HCEC 1CT (cell line): ENCODE measurements around the gene CRABP2.

Experiments
- DNase-seq: peaks from one replicate; pipeline ENCODE4 v3.0.0-alpha.2; 2017

Gene CRABP2

DNA sequence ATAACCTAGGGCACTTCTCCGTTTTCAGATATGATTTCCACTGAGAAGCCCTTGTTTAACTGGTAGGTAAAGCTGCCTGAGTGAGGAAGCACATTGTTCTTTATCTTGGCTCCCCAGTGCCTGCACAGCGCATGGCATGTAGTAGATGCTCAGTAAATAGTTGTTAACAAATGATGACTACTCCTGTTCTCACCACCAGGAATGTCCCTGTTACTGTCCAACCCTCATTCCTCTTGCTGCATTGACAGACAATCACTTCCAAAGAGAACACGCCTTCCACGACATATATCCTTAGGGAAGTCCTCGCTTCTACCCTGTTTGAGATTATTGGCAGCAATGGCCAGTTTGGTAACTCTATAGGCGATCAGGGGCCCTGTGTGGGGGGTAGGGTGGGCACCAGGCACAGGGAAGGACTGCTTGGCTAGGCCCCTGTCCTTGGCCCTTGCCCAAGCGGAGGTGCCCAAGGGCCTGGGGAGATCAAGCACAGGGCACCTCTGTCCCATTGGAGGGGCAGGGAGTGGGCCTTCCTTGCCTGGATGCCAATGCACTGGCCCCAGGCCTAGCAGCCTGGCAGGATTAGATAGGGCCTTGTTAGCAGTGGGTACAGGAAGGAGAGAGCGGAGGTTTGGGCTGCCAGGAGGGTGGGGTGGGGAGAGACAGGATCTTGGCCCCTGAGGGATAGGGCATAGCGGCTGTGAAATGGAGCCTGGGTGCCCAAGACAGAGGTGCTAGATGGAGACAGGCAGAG lies 38.3 kb downstream of the CRABP2 start:
- DNase-seq: no peak

DNA sequence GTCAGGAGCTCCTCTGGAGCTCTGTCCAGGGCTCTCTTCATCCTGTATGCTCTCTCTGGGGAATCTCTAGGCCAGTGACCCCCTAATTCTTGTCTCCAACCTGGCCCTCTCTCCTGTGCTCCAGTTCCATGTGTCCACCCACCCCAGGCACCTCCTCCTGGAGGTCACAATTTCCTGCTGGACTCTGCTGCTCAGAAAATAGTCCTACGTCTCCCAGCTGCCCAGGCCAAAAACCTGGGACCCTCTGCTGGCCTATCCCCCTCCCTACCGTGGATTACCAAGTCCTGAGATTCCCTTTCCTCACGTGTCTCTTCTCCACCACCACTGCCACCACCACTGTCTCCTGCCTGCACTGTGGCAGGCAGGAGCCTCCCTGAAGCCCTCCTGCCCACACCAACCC lies 39.8 kb downstream of the CRABP2 start:
- no peak for DNase-seq

DNA sequence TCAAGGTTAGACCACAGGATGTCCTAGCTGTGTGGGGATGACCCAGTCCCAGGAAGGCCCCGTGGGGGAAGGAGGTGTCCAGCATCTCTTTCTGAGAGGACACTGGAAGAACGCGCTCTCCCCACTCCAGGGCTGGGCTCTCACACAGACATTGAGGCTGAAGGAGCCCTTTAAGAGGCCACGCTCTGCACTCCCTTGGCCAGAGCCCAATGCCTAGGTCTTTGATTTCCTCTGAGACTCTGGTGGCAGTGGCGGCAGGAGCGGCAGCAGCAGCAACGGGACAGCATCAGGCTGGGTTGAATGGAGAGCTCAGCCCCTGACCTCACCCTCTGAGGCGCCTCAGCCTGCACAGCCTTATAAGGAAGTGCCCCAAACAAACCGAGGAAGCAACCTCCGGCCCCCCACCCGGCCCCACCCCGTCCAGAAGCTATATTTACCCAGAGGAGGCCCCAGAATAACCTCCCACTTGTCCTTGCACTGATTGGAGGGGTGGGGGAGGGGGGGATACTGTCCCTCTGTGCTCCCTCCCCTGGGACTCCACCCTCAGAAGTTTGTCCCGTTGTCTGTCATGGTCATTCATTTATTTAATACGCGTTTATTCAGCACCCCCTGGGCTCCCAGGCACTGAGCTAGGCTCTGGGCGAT lies 40.5 kb downstream of the CRABP2 start:
- peak; percentile 45 for DNase-seq

DNA sequence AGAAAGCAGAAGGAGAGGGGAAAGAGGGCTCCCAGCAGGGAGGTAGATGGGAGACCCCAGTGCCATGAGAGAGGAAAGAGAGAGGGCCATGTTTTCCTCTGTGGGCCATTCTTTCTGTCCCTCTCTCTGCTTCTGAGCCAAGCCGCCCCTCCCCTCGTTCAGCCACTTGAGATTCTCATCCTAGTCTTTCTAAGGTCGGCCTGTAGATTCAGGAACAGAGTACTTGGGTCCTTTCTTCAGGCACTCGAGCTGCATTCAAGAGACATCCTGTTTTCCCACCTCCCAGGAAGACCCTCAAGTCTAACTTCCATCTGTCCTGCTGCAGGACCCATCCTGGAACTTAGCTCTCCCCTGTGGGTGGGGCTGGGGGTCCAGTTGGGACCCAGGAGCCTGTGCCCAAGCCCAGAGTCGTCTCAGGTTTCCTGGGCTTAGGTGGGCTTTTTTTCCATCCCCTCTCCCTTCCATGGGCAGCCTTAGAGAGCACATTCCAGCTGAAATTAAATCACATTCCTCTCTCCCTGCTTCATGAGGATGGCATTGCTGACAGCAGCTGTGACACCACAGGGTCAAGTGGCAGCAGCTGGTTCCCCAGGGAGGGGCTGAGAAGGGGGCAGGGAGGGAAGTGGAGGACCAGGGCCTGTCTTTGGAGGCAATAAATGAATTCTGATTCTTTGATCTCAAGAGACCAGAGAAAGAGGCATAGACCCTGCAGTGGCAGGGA lies 41.2 kb downstream of the CRABP2 start:
- DNase-seq: peak; percentile 55

DNA sequence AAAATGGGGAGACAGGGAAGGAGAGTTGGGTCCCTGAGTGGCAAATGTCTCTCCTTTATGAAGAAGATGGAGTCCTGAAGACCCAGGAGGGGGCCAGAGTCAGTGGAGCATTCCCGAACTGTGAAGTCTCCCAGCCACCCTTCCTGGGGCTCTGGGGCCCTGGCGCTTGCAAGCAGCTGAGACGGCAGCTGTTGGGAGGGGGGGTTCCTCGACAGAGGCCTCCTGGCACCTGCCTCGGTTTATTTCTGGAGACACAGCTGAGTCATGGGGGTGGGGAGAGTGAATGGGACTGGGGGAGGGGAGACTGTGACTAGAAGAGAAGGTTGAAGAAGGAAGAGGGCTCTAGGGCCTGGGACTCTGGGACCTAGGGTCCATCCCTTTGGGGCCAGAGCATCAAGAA lies 42.2 kb downstream of the CRABP2 start:
- DNase-seq: peak; percentile 28

DNA sequence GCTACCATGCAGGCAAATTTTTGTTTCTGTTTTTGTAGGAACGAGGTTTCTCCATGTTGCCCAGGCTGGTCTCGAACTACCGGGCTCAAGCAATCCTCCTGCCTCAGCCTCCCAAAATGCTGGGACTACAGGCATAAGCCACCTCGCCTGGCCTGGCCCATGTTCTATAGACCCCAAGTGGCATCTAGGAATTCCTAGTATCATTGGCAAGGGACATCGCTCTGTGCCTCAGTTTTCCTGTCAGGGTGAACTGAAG lies 42.7 kb downstream of the CRABP2 start:
- DNase-seq: no peak

DNA sequence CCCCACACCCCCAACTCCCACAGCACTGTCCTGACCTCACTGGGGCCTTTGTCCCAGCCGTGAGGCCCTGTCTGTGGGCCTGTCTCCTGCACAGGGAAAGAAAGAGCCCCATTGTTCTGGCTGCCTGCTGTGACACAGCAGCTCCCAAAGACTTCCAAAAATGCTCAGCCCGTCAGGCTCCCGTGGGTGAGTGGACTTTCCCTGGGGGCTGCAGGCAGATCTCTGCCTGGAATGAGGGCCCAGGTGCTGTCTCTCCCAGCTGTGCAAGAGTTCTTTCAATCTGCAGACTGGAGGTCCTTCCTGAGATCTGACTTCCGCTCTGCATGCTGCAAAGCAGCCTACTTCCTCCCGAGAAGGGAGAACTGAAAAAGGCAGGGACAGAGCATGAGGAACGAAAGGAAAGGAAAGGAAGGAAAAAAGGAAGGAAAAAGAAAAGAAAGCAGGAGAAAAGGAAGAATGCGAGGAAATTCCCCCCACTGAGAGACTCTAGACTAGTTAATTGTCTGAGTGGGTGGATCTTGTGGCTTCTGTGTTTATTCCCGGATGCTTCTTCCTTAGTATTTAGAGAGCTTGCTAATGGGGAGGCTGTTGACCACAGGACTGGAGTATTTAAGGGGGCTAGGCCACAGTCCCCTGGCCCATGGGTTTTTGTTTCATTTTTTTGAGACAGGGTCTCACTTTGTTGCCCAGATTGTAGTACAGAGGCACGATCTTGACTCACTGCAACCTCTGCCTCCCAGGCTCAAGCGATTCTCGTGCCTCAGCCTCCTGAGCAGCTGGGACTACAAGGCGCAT lies 43.2 kb downstream of the CRABP2 start:
- peak; percentile 30 for DNase-seq

DNA sequence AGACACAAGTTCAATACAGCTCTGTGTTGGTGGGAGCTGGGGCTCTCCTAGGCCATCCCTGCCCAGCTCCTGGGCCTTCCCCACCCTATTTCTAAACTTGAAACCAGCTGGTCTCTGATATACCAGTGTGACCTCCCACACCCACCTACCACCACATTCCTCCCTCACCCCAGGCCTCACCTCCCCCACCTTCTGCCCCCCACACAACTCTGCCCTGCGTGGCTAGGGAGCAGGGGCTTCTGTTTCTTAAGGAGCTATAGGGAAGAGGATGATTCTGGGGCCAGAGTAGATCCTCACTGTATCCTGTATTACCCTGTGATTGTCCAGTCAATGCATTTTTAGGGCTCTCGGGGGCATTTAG lies 44.7 kb downstream of the CRABP2 start:
- DNase-seq: no peak

DNA sequence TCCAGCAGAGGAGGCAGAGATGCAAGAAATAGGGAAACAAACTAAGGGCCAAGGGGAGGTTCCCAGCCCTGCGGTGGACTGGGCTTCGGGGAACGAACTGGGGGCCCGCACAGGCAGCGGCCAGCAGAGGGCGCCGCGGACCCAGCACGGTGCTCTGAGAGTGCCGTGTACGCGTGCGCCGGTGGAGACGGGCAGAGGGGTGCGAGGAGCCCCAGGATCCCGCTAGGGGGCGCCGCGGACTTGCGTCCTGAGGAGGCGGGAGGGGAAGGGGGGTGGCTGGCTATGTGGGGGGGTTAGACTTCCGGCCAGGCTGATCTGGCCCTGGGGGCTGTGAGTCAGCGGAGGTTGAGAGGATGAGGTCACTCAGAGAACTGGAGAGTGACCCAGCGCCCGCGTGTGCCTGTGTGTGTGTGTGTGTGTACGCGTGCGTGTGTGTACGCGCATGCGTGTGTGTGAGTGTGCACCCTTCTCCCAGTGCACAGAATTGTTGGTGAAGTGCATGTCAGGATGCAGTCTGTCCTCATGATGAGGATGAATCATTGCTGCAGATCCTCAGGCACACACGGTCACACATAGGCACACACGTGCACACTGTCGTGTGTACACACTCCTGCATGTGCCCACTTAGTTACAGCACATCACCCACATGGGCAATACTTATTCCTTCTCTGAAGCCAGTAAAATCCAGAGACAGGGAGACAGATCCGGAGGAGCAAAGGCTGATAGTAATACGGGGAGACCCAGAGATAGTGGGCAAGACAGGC lies 45.2 kb downstream of the CRABP2 start:
- peak; percentile 97 for DNase-seq

DNA sequence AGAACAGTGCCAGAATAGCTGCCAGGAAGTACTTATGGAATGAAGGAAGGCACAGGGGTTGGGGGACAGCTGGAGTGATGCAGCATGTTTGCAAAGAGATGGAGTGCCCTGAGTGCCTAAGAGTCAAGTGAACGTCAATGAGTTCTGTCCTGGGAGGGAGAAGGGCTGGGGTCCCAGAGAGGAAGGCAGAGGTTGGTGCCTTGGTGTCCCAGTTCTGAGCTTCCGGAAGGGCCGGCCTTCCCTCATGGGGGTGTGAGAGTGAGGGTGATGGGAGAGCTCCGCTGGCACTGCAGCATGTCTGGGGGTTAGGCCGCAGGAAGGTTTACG lies 45.8 kb downstream of the CRABP2 start:
- no peak for DNase-seq

DNA sequence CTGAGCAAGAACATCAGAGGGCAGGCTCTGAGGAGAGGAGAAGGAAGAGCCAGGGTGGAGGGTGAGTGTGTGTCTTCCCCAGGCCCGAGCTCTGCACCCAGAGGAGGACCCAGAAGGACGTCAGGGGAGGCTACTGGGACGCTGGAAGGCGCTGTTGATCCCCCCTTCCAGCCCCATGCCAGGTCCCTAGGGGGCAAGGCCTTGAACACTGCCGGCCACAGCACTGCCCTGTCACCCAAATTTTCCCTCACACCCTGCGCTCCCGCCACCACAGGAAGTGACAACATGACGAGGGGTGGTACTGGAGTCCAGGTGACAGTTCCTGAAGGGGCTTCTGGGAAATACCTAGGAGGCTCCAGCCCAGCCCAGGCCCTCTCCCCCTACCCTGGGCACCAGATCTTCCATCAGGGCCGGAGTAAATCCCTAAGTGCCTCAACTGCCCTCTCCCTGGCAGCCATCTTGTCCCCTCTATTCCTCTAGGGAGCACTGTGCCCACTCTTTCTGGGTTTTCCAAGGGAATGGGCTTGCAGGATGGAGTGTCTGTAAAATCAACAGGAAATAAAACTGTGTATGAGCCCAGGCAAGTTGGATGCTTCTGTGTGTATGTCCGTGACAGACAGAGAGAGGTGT lies 46.3 kb downstream of the CRABP2 start:
- no peak for DNase-seq

DNA sequence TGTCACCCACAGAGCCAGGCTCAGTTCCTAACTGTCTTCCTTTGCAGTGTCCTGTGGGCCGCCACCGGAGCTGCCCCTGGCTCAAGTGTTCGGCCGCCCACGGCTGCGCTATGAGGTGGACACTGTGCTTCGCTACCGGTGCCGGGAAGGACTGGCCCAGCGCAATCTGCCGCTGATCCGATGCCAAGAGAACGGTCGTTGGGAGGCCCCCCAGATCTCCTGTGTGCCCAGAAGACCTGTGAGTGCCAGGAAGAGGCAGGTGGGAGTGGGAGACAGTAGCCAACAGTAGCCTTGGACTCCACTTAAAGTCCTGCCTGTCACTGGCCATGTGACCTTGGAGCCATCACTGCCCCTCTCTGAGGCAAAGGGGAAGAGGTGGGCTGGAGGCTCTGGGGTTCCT lies 46.9 kb downstream of the CRABP2 start:
- no peak for DNase-seq

DNA sequence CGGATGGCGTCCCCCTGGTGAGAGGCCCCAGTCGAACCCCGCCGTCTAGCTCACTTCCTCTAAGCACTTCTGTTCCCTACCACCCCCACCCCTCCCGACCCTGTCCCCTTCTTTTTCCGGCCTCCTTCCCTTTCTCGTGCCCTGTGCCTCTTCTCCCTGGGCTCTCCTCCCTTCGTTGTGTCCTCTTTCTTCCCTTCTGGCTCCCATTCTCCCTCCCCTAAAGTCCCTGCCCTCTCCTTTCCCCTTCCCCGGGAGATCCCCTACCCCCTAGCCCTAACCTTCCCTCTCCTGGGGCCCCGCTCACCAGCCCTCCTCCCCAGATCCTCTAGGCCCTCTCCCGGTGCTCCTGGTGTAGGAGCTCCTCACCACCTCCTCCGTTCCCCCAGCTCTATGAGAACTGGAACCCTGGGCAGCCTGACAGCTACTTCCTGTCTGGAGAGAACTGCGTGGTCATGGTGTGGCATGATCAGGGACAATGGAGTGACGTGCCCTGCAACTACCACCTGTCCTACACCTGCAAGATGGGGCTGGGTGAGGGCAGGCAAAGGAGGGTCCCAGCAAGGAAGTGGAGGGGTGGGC lies 47.6 kb downstream of the CRABP2 start:
- no peak for DNase-seq

DNA sequence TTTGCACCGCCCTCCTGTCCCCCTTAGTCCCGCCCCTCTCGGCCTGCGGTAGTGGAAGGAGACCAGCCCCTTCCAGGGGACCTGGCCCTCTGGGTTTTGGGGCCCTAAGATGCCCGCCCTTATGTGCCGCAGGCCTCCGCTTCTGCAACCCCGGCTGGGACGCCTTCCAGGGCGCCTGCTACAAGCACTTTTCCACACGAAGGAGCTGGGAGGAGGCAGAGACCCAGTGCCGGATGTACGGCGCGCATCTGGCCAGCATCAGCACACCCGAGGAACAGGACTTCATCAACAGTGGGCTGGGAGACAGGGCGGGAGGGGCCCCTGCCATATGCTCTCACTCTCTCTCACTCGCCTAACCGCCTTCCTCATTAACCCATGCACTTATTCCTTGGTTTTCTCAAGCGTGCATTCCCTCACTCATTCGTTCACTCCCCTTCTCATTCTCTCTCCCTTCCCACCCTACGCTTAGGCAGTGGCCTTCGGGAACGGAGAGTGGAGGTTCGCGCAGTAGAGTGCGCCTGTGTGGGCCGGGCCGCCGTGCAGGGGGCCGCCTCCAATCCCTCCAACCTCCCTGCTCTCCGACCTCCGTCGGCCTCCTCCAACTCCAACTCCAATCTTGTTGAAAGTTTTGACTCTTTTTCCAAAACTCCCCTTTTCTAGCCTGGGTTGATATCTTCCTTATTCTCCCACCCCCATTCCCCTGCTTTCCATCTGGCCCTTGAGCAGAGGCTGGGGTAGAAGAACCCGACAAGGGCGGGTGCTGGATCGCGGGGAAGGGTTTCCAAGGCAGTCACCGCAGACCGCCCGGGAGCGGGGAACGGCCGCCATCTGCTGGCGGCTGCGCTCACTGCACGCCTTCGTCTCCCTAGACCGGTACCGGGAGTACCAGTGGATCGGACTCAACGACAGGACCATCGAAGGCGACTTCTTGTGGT lies 48.3 kb downstream of the CRABP2 start:
- DNase-seq: peak; percentile 54

DNA sequence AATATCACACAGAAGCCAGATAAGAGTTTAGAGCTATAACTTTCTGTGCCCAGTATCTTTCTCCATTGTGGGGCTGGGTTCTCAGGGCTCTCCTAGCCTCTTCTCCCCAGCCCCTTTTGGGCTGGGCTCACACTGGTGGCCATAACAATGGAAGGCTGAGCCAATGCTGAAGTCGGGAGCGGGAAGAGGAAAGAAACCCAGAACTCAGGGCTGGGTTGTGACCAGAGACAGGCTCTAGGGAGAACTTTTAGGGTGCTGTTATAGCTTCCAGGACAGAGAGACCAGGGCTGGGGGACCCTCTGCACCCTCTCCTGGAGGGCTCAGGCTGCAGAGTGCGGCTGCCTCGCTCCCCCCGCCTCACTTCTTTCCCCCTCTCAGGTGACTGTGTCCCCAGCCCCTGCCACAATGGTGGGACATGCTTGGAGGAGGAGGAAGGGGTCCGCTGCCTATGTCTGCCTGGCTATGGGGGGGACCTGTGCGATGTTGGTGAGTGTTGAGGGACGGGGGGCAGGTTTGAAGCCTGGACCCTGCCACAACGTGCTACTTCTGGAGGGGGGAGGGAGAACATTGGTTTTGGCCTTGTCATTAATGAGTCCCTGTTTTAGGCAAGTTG lies 49.4 kb downstream of the CRABP2 start:
- no peak for DNase-seq

DNA sequence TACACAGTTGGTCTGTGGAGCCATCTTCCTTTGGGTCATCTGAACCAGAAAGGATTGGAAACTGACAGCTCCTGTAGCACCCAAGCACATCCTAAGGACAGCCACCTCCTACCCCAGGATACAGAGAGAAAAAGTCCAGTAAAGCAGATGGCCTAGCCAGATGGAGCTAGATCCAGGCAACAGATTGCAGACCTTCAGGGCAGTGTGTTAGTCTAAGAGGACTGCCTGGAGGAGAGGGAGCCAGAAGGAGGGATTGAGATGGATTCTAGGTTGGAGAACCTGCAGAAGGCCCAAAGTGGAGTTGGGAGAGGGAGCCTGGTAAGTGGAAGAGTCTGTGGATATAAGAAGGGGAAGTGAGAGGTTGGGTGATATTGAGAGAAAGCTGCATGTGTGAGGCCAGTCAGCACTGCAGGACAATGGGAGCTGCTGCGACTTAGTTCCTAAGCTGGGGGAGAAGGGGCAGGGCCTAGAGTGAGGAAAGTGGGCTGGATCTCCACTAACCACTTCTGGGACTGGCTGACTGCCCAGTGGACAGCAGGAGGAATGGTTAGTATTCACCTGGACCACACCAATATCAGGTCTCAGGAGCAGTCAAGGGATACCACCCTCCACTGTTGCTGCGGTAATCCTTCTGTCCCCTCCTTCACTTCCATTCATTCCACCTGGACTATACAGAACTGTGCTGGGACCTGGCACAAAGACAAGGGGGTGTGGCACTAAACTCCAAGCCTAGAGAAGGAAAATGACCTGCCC lies 50.1 kb downstream of the CRABP2 start:
- DNase-seq: no peak

DNA sequence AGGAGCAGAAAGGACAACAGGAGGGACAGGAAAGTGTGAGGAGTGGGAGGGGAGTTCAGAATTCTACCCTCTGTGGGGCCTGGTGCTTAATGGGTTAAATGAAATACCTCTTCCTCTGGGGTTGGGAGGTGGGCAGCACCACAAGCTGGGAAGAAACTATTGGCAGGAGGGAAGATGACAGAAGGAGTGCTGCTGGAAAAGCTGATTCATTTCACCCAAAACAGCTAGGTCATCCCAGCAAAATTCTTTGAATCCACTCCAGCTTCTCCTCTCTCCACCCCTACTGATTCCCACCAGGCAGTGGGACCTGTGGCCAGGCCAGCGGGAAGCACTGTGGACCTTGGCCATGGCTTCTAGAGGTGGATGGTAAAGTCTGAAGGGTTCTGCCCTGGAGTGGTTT lies 50.7 kb downstream of the CRABP2 start:
- no peak for DNase-seq

DNA sequence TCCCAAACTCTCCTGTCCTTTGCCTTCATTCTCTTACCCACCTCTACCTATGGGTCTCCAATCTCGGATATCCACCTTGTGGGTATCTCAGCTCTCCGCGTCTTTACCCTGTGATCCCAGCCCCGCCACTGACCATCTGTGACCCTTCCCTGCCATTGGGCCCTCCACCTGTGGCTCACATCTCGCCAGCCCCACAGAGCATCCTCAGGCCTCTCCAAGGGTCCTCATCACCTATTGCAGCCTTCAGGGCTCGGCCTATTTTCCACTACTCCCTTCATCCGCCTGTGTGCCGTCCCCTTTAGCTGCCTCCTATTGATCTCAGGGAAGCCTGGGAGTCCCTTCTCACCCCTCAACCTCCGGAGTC lies 52.4 kb downstream of the CRABP2 start:
- no peak for DNase-seq

DNA sequence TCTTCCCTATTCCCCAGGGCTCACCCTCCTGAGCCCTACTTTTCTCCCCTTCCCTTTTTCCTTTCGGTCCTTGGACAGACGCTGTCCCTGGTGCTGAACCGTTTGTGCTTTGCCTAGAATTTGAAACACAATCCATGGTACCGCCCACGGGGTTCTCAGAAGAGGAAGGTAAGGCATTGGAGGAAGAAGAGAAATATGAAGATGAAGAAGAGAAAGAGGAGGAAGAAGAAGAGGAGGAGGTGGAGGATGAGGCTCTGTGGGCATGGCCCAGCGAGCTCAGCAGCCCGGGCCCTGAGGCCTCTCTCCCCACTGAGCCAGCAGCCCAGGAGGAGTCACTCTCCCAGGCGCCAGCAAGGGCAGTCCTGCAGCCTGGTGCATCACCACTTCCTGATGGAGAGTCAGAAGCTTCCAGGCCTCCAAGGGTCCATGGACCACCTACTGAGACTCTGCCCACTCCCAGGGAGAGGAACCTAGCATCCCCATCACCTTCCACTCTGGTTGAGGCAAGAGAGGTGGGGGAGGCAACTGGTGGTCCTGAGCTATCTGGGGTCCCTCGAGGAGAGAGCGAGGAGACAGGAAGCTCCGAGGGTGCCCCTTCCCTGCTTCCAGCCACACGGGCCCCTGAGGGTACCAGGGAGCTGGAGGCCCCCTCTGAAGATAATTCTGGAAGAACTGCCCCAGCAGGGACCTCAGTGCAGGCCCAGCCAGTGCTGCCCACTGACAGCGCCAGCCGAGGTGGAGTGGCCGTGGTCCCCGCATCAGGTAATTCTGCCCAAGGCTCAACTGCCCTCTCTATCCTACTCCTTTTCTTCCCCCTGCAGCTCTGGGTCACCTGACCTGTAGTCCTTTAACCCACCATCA lies 53.0 kb downstream of the CRABP2 start:
- DNase-seq: no peak
